Ovary (tissue), 3 donors: ENCODE data around the gene SPACDR.

Experiments
- EP300 ChIP-seq: sonication (generic); formaldehyde crosslinking; IDR thresholded peaks from one replicate; pipeline ENCODE4 v1.6.1; 2017; ENCODE audit warnings: antibody characterized with exemption
- POLR2A ChIP-seq: fragments of 450-650 bp; IDR thresholded peaks from one replicate; pipeline ENCODE4 v1.6.1; 2017; ENCODE audit warnings: antibody characterized with exemption, mild to moderate bottlenecking, moderate library complexity
- TF ChIP-seq, protein P1 (sequence below), 3 donors: fragments of 450-650 bp in 2 of 3; fragments of 200-600 bp in 1 of 3; IDR thresholded peaks; one replicate each; pipeline versions ENCODE4 v1.5.1 to v1.8.0; 2016 to 2022; ENCODE audit warnings: antibody characterized with exemption in 3 of 3, mild to moderate bottlenecking in 1 of 3
- donor health status: DM: no; HTN: no; CAD: no.

DNA sequence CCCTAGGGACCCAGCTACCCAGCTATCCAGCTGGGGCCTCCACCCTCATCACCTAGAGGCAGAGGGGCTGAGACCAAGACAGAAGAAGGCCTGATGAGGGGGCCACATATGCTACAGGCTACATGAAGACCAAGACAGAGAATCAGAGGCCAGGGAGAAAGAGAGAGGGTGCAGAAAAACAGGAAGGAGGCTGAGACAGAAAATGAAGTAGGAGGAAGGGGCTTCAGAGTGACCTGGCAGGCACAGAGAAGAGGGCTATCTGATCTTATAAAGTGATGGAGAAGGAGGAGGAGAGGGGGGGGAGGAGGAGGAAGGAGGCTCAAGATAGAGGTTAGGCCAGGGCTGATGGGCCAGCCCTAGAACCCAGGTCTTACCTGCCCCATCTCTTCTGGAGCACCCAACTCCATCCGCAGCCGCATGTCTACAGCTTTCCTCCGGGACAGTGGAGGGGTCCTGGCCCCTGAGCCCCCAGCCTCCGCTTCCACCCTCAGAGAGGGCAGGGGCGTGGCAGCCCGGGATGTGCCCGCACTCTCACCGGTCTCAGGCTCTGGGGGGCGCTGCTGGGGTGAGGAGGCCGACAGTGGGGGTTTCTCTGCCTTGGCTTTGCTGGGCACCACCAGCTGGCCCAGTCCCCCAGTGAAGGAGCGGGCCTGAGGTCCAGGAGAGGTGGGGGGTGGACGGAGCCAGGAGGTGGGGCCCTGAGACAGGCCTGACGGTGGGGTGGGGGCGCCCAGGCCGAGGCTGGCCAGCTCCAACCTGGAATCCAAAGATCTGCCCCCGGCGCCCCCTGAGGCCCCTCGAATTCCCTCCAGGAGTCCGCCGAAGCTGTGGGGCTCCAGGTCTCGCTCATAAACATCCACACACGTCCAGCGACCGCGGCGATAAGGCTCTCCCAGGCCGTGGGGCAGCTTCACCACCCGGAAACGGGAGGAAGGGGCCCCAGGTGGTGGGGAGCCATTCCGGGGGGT is 13.1 kb upstream of the SPACDR start:
- TF ChIP-seq, protein P1, sequence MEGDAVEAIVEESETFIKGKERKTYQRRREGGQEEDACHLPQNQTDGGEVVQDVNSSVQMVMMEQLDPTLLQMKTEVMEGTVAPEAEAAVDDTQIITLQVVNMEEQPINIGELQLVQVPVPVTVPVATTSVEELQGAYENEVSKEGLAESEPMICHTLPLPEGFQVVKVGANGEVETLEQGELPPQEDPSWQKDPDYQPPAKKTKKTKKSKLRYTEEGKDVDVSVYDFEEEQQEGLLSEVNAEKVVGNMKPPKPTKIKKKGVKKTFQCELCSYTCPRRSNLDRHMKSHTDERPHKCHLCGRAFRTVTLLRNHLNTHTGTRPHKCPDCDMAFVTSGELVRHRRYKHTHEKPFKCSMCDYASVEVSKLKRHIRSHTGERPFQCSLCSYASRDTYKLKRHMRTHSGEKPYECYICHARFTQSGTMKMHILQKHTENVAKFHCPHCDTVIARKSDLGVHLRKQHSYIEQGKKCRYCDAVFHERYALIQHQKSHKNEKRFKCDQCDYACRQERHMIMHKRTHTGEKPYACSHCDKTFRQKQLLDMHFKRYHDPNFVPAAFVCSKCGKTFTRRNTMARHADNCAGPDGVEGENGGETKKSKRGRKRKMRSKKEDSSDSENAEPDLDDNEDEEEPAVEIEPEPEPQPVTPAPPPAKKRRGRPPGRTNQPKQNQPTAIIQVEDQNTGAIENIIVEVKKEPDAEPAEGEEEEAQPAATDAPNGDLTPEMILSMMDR (IDR thresholded peaks at IDR 0.05): no peak
- TF ChIP-seq POLR2A (no peak), EP300 (no peak)
